GM08714 (cell line): Measurements from ENCODE around the gene PLXNA4.

ENCODE experiments used
- H3K4me3 ChIP-seq: fragments of 200-500 bp; sonication (Bioruptor generic); 2 replicates; pipeline ENCODE4 v1.5.1; 2014; ENCODE audit warnings: mild to moderate bottlenecking, low read length, inconsistent platforms
- ZNF274 ChIP-seq: IDR thresholded peaks from 2 replicates; pipeline ENCODE4 v1.6.1; 2012; ENCODE audit warnings: mild to moderate bottlenecking, low read depth, low read length

PLXNA4 gene

DNA sequence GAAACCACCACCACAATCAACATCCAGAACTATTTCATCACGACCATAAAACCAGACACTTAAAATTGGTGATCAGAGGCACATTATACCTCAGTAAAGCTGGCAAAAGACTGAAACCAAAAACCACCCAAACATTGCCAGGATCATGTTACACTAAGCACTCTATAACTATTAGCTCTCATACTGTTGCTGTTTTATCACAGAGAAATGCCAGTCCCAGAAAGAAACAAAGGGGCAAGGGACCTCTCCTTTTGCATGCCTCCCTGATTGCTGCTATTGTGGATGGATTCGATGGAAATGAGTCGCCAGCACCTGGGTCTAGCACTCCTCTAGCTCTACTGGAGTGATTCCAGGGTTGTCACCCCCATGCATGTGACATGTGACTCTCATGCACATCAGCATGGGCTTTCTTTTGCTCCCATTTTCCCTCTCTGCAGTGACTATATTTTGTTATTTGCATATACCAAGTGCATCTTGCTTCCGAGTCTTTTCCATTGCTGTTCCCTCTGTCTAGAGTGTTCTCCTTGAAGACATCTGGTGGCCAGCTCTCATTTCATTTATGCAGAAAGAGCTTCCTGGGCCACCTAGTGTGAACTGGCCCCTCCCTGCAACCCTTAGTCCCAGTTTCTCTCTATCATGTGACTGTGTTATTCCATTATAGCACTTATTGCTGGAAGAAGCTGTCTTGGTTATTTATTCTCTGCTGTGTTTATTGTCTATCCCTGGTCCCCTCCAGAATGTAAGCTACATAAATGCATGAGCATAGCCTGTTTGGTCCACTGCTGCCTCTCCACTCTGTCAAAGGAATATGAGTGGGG is 300.6 kb downstream of the PLXNA4 start:
- TF ChIP-seq ZNF274, result no peak
- H3K4me3 ChIP-seq, result no peak overlapping the region

DNA sequence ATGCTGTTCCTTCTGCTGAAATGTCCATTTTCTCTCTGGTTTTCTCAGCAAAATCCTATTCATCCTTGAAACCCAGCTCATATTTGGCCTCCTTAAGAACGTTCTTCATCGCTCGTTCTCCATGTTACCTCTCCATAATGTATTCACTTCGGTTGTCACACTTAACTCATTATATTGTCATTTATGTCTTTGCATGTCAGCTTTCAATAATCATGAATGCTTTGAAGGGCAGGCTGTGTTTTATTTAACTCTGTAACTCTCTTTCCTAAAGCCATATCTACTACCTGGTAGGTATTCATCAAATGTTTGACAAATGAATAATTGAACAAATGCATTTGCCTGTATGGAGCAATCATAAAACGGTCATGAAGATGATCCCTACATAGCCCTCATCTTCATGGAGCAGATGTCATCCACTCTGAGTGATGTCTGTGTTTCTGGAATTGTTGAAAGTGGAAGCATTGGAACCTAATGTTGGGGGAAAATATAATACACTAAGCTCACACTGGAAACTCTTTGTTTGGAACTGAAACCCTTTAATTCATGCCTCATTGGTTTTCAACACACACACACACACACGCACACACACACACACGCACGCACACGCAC is 303.4 kb downstream of the PLXNA4 start:
- H3K4me3 ChIP-seq, result no peak overlapping the region
- TF ChIP-seq ZNF274, result no peak

DNA sequence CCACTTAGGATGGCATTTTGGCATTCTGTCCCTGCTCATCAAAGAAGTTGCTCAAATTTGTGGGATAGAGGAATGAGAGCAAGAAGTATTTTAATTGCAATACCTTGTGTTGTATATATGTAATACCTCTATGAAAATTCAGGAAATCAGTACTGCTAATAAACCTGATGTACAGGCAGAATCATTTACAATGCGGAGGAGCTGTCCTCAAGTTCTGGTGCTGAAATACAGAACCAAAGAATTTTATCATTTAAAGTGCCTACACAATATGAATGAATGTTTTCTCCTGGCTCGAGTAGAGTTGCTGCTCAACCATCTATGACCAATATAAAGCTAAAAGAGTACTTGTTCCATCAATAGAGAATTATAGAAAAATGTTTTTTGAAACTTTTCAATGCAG is 305.8 kb downstream of the PLXNA4 start:
- no peak for TF ChIP-seq ZNF274
- H3K4me3 ChIP-seq, result no peak overlapping the region

DNA sequence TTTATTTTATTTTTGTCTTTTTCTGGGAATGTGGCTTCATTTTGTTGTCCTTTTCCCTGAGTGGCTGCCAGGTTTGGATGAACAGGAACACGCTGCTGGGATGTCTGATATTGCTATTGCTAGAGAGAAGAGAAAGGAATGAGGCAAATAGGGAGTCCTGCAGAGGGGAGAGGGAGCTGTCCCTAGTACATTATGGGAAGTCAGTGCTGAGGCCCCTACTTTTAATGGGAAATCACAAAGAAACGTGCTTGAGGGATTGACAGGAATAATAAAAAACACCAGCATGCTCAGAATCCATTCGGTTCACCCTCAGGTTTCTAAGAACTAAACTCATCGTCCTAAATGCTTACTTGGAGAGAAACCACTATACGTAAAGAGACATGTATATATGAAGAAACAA is 306.6 kb downstream of the PLXNA4 start:
- H3K4me3 ChIP-seq, result no peak overlapping the region
- TF ChIP-seq ZNF274, result no peak

DNA sequence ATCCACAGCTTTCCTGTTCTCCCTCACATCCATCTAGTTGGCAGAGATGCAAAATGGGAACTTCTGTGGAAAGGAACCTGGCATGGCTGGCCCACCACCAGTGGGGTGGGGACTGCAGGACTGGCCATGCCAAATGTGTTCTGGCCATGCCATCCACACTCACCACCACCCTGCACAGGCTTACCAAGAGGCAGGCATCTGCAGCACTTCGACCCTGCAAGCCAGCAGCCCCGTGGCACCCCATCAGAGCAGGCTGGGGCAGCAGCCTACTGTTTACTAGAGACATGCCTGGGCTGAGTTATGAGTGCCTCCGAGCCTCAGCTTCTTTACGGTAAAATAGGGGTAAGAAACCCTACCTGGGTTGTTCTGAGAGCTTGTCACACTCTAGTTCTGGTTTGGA is 313.1 kb downstream of the PLXNA4 start:
- no peak for TF ChIP-seq ZNF274
- no peak overlapping the region for H3K4me3 ChIP-seq

DNA sequence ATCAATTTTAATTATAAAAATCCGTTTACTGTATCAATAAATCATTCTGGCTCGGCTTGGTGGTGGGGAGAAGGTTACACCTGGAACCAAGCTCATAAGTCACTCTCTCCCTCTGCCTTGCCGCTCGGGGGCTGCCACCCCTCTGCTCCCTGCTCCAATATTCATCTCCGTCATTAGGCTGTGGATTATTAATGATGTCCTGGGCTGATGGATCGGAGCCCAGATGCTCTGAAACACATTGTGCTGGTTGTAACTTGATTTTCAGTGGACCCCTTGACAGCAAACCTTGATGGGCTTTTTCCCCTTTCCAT is 314.2 kb downstream of the PLXNA4 start:
- H3K4me3 ChIP-seq, result no peak overlapping the region
- no peak for TF ChIP-seq ZNF274

DNA sequence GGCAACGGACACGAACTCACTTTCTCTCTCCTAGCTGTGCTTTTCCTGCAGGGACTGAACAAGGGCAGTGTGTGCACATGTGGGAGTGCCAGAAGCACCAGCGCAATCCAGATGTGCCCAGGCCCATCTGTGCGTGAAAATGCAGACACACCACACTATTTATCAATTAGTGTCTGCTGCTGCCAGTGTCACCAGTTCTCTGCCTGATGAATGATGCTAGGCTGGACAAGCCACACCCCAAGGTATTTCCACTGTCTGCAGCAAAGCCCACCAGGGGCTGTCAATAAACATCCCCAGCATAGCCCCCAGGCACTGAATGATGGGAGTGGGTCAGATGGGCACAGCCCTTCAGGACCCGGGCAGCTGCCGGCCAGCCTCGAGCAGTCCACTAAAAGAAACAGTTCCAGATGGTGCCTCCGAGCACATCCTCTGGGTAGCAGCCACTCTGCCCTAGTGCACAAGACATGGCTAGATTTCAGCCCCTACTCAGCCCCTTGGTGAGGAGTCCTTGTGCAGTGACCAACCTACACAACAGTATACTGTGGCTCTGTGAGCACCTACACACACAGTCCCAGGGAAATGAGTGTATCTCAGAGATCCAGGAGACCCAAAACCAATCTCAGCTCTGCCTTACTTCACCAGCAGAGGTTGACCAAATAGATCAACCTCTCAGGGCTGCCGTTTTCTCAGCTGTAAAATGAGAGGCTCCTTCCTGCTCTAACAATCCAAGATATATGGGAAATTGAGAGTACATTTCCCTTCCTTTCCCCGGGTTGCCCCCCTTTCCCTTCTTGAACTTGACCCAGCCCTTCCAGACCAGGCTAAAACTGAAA is 314.7 kb downstream of the PLXNA4 start:
- no peak overlapping the region for H3K4me3 ChIP-seq
- no peak for TF ChIP-seq ZNF274

DNA sequence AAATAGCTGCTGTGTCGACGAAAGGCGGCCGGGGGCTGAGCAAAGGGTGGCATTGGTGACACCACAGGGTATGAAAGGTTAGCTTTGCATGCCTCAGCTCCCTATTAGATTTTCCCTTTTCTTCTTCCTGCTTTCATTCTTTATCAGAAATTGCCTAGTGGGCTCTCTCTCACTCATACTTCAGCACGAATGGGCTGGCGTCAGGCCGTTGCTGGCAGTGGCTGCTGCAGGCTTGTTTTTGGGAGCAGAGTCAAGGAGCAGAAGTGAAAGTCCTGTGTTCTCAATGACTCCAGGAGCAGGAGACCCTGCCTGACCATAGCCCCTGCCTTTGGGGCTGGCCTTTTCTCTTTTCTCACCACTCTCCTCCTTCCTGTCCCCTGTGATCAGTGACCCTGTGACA is 318.0 kb downstream of the PLXNA4 start:
- H3K4me3 ChIP-seq, result no peak overlapping the region
- TF ChIP-seq ZNF274, result no peak

DNA sequence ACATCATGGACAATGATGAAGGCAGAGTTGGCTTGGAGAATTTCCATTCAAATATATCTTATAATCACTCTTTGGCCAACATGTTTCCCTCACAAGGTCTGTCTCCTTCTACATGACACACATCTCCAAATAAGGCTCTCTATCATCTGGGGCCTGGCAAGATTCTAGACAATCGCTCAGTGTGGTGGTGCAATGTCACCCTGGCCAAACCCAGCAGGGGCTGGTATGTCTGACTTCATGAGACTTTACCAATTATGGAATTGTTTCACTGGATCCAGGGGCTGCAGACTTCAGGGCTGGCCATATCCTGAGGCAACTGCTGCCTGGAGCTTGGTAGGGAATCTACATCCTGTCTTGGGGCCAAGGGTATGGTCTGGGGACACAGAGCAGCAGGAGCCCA is 319.0 kb downstream of the PLXNA4 start:
- no peak for TF ChIP-seq ZNF274
- H3K4me3 ChIP-seq, result no peak overlapping the region

DNA sequence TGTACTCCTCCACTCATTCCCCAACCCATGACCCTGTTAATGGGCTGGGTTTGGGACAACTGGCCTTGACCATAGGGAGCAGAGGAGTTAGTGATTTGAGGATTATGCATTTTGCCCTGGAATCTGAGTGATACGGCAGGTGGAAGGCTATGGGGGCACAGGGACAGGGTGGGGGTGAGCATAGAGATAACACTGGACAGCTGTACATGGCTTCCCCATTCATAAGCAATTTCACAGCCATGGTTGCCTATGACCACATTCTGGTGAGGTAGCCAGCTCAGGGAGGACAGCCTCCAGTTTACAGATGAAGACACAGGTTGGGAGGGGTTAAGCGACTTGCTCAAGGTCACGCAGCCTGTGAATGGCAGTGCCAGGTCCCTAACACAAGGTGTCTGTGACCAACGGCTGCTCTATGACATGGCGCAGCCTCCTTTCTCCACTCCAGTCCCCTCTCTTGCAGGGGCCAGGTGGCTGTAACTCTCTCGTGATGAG is 319.5 kb downstream of the PLXNA4 start:
- TF ChIP-seq ZNF274, result no peak

DNA sequence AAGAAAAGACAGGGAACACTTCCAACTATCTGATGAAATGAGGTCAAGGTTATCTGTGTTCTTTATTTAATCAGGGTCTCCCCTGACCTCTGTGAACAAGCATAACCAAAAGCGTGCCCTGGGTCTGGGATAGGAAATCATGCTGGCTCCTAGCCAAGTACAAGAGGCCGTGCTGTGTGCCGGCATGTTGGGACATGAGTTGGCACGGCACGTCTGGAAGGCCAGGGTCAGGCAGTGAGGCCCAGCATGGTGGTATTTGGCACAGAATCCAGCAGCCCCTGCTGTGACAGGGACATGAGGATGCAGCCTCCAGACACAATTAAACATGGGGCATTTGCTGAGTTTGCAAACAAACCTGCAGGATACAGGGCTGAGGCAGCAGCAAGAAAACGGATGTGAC is 320.4 kb downstream of the PLXNA4 start:
- no peak overlapping the region for H3K4me3 ChIP-seq
- TF ChIP-seq ZNF274, result no peak

More for the DNA sequence above, 319.5 kb downstream of the PLXNA4 start:
- no peak overlapping the region for H3K4me3 ChIP-seq

DNA sequence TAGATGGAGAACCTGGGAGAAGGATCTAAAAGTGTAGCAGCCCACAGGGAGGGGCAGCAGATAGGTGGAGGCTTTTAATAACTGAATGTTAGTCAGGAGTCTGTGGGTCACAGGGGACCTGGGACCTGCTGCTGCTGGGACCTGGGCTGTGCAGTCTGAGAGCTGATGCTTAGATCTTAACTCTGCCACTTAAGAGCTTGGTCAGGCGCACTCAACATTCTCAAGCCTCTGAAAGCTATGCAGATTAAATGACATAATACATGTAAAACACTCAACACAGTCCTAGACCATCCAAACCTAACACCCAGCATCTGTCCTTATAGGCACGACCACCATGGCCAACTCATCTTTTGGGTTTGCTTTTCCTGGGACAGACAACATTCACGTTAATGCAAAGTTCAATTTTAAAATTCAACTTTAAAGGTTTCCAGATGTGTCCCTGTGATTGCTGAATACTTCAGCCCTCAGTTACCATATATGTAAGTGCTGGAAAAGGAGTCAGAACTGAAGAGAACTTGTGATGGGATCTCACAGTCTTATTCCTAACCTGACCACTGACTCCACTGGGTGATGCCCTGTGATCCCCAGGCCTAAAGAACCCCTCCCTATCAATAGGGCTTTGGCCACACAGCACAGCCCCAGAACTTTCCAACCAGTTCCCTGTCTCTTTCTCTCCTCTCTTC is 321.0 kb downstream of the PLXNA4 start:
- H3K4me3 ChIP-seq, result no peak overlapping the region
- no peak for TF ChIP-seq ZNF274

DNA sequence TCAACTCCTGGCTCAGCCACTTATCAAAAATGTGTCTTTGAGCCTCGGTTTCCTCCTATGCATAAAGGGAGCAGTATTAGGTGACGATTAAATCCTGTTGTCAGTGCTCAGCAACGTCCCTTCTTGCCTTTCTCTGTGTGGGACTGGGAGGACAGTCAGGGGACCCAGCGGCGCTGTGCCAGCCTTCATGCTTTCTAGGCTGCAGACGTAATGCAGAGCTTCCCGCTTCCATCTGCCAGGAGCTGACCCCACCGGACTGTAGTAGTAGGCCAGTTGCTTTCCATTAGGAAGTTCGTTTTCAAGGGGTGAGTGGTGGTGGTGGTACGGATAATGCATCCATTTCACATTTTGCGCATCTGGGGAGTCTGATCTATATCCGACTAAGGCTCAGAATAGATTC is 321.8 kb downstream of the PLXNA4 start:
- H3K4me3 ChIP-seq, result no peak overlapping the region
- no peak for TF ChIP-seq ZNF274

DNA sequence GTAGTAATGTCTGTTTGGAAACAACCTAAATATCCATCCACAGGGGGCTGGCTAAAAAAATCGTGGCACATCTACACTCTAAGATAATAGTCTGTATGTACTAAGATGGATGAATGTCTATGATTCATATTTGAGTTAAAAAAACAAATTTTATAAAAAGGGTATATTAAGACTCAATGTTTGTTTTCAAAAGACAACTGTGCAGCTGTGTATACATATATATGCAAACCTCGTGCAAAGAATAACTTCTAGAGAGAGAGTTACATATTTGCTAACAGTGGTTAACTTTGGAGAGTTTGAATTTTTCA is 323.5 kb downstream of the PLXNA4 start:
- H3K4me3 ChIP-seq, result no peak overlapping the region
- TF ChIP-seq ZNF274, result no peak

DNA sequence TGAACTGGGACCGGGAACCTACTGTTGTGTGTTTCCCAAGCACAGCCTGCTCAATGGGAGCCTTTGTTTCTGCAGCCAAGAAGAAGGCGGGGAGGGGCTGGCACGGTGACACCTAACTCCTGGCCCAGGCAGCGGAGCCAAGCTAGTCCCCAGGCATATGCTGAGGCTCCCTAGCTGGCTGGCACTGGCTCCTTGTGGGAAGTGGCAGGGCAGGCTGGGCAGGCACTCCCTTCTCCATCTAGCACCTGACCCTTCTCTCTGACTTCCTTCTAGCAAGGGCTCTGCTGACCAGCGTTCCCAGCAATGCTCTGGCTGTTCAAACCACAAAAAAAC is 325.0 kb downstream of the PLXNA4 start:
- no peak overlapping the region for H3K4me3 ChIP-seq

More for the DNA sequence above, 325.0 kb downstream of the PLXNA4 start:
- no peak for TF ChIP-seq ZNF274
